Measurements from ENCODE around the gene GPR22.

GPR22 gene, protein sequence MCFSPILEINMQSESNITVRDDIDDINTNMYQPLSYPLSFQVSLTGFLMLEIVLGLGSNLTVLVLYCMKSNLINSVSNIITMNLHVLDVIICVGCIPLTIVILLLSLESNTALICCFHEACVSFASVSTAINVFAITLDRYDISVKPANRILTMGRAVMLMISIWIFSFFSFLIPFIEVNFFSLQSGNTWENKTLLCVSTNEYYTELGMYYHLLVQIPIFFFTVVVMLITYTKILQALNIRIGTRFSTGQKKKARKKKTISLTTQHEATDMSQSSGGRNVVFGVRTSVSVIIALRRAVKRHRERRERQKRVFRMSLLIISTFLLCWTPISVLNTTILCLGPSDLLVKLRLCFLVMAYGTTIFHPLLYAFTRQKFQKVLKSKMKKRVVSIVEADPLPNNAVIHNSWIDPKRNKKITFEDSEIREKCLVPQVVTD

DNA sequence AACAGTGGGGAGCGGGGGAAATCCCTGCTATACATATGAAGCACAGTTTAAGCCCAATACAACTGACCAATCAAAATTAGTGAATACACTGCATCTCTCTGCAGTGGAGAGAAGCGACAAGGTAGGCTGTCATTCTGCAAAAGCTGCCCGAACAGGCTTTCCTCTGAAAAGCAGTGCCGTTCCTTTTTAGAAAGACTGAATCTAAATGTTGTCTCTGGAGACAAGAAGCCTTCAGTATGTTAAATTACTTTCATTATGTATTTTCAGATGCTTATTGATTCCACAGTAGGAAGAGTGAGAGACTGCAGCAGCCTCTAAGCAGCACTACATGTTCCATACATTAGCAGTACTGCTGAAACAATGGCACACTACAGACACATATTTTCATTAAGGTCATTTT is at the start of gene GPR22:
Gene GPR22, plus strand, starts transcription at position 129 of the 400 bp plus-strand sequence. CDS start 4,004 bp downstream, outside the sequence.
- DNase-seq, result no peak

DNA sequence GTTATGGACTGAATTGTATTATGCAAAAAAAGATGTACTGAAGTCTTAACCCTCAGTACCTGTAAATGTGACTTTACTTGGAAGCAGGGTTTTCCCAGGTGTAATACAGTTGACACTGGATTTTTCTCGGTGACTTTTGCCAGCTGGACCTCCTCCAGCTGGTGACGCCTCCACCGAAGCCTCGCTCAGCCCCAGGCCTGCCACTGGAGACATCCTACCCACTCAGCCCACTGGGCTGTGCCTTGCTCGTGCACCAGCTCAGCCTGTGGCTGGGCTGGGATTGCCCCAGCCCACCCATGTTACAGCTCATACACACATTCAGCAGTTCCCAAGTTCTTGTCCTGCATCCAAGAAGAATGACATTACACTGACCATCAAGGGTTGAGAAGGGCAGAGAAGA is 42.4 kb upstream of the GPR22 start:
- no peak for DNase-seq

DNA sequence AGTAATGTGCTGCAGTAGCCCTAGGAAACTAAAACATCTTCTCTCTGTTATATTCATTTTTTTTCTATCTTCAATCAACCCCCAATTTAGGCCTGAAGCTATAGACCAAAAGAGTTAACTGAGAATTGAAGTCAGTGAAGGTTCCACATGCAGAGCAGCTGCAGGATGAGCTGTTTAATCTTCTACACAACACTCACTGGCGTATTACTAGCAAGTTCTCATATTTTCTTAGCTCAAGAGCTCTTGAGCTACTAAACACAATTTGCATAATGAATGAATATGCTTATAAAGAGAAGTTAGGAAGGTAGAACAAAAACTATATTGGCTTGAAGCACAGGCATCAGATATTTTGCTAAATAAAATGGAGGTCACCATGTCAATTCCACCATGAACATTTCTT is 41.2 kb upstream of the GPR22 start:
- no peak for DNase-seq

DNA sequence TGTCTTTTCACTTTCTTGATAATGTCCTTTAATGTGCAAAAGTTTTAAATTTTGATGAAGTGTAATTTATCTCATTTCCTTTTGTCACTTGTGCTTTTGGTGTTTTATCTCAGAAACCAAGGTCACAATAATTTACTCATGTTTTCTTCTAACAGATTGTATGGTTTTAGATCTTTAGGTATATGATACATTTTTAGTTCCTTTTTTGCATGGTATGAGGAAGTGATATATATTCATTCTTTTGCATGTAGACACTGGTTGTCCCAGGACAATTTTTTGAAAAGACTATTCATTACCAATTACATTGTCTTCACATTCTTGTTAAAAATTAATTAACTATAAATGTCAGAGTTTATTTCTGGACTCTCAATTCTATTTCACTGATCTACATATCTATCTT is 39.8 kb upstream of the GPR22 start:
- DNase-seq, result no peak

DNA sequence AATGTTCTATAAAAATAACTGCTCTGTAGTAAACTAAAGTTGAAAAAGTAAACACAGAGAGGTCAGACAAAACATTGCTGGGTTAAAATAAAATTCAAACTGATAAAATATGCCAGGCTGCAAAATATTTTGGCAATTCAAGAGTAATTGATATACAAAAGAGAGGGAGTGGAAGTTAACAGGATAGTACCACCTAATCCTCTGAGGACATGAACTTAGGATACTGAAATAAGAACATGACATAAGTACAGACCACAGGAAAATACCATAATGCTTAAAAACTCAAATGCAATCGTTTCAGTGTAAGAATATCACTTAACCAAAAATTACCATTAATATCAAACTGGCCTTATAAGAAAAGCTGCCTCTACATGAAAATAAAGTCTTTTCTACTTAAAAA is 37.6 kb upstream of the GPR22 start:
- DNase-seq, result no peak

DNA sequence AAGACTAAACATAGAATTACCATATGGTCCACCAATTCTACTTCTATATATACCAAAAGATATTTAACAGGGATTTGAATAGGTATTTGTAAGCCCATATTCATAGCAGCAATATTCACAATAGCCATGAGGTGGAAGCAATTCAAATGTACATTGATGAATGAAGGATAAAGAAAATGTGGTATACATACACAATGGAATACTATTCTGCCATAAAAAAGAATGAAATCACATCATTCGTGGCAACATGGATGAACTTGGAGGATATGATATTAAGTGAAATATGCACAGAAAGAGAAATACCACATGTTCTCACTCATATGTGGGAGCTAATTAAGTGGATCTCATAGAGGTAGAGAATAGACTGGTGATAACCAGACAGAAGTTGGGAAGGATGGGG is 34.1 kb upstream of the GPR22 start:
- DNase-seq, result no peak

DNA sequence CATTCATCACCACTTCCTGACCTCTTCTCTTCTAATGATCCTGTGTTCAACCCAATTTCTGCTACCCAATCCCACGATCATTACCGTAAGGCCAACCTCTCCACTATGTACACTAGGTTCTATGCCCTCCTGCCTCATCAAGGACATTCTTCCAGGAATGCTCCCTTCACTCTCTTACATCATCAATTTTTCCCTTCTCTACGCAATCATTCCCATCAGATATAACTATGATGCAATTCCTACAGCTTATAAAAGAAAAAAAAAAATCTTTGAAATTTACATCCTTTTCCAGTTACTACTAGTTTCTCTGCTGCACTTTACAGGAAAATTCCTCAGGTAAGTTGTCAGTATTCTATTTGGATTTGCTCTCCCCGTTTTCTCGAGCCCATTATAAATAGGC is 30.8 kb upstream of the GPR22 start:
- DNase-seq, result no peak

DNA sequence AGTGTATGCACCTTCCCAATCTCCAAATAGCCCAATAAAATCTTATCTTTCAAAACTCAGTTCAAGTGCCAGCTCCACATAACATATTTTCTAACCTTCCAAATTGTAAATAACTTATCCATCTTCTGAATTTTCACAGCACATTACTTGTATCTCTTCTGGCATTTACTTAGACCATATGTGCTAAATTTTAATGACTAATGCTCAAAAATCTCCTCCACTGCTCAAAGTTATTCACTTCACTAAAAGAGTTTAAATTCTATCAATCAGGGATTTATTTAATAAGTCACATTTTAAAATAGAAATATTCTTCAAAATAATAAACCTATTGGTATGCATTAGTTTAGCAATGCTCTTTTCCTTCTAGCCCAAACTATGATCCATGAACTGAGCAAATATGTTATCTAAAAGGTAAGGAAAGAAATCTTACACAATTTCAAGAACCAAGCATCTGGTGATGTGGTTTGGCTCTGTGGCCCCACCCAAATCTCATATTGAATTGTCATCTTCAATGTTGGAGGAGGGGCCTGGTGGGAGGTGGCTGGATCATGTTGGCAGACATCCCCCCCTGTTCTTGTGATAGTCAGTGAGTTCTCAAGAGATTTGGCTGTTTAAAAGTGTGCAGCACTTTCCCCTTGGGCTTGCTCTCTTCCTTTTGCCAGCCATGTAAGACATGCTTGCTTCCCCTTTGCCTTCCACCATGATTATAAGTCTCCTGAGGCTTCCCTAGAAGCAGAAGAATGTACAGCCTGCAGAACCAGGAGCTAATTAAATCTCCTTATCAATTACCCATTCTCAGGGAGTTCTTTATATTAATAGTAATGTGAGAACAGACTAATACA is 28.1 kb upstream of the GPR22 start:
- no peak for DNase-seq

DNA sequence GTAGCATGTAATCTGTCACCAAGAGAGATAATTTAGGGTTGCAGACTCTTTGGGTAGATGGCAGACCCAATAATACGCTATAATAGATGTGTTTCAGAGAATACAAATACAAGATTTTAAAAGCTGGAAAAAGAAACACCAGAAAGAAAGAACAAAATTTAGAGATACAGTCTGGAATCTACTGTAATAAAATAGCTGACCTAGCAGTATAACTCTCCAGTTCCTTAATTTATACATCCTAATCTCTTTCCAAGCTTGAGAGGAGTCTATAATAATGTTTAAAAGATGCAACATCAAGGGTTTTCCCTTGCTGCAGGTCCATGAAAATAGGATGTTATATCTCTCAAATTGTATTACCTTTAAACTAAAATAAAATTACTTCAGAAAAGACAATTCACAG is 27.2 kb upstream of the GPR22 start:
- no peak for DNase-seq

DNA sequence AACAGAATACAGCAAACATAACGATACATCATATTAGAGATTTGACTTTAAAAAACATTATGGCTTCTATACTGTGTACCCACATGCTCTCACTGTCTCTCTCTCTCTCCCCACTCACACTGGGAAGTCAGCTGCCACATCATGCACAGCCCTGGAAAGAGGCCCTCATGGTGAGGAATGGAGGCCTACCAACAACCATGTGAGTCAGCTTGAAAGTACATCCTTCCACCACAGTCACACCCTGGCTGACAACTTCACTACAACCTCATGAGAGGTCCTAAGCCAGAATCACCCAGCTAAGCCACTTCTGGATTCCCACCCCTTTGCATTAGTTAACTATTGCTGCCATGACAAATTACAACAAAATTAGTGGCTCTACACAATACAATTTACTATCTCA is 23.3 kb upstream of the GPR22 start:
- no peak for DNase-seq

DNA sequence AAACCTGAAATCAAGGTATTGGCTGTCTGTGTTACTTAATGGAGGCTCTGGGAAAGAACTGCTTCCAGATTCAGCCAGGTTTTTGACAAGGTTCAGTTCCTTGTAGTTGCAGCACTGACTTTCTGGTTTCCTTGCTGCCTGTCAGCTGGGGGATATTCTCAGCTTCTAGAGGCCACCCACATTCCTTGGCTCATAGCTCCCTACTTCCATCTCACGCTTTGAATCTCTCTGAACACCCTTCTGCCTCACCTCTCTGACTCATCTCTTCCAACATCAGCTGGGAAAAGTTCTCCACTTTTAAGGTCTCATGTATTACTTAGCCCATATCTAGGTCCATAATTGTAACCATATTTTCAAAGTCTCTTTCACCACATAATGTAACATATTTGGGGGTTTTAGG is 22.9 kb upstream of the GPR22 start:
- no peak for DNase-seq

DNA sequence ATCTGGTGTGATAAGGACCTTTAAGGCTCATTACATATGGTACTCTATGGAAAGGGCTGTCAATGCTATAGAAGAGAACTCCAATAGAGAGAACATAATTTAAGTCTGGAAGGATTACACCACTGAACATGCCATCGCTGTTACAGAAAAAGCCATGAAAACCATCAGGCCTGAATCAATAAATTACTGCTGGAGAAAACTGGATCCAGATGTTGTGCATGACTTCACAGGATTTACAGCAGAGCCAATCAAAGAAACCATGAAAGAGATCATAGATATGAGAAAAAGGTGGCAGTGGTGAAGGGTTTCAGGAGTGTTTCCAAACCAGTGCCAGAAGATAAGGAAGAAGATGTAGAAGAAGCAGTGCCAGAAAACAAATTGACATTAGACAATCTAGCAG is 18.9 kb upstream of the GPR22 start:
- DNase-seq, result no peak

DNA sequence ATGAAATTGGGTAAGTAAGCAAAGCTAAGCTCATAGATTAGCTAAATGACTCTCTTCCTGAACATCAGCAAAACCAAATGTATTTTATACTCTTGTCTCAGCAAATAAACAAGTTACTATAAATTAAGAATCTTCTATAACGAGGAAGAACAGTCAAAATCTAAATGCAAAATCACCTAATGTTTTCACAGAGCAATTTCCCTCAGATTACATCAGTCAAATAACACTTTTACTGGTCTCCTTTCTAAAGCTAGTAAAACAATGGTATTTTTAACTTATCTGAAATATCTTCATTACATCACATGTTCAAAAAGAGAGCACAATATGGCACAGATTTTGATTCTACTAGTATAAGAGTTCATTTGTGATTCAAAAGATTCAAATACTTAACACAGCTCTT is 16.5 kb upstream of the GPR22 start:
- no peak for DNase-seq

DNA sequence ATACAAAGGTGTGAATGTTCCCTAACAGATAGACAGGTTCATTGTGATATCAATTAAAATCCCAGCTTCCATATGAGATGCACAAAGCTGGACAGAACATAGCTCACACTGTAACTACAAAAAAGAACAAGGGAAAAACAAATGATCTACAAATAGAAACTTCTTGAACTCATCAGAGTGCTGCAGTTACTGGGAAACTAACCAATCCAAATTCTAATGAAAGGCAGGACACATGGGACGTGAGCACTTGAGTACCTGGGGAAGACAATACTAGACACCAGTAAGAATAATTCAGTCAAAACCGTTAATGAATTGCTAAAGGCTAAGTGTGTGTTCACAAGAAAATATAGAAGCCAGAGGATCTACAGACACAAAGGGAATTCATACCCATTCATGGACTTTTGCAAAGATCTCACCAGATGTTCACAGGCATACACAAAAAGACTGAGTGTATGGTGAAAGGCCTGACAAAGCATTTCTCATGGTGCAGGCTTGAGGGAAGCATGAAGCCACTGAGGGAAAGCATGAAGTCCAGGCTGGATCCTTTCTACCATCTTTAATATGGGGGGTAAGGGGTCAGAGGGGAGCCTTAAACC is 7.8 kb upstream of the GPR22 start:
- DNase-seq, result no peak

DNA sequence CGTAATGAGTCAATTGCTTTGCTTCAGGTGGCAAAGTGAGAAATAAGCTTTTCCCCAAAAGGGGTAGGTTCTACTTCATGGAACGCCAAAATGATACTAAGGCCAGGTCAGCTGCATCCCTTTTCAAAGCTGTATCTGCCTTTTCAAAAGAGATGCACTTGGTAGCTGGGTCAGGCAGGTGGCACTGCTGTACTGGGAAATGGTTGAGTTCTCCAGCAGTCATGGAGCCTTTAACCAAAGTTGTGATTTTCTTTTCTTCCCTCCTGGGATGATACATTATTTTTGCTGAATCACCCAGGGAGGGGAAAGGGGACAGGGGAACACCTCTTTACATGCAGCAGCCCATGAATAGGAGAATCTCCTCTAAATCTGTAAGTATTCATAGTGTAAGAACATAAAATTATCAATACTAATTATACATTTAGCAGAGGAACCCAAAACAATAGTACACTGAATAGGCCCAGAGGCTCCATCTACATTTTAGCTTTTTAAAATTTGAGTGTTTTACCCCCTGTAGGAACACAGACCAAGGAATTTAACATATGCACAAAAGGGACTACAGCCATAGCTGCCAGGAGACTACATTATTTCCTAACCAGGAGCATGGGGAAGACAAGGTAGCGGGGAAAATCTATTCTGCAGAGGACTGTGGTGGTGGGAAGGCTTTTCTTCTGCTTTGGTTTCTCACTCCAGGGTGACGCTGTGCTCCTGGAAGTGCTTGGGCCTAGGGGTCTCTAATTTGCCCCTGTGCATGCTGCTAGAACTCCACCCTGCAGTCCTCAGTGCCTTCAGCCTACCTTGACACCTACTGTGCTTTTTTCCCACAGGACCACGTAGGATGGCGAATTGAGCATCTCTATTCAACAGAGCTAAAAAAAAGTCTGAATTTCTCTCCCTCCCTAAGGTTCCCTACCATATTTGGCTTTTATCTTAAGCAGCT is 6.4 kb upstream of the GPR22 start:
- DNase-seq, result peak in 1 of 2 experiments; percentile 55

DNA sequence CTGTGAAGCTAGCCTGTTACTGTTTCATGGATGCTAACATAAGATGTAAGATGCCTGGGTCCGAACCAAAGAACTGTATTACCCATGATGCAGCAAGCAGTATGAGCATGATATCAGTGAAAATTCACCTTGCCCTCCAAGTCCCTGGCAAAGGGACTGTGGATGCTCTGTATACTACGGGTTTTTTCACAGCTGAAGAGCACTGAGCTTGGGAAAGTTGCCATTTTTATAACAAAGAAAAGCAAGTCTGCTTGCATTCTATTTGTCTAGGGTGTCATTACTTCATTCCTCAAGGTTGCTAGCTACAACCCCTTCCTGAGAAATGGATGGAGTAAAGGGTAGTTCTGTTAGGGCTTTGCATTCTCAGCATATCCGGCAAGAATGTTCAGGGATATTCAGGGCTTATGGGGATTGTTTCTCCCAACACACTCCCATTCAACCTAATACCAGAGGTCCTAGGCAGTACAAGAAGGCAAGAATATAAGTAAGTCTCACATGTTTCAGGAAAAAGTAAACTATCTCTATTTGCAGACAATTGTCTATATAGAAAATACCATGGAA is 5.1 kb upstream of the GPR22 start:
- DNase-seq, result no peak

DNA sequence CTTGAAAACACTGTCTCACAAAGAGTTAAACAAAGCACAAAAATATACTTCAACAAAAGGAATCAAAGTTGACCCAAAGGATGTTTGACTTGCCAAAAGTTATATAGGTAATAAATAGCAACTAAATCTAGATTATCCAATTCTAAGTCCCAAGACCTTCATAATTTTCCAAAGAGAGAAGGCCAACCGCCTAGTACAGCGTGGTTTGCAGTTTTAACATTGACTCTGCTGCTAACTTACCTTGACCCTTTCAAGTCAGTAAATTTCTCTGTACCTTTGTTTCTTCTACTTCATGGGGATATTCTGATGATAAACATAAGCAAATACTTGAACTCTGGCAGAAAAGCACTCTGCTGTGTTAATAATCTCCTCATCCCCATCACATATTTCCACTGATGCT is 1.9 kb upstream of the GPR22 start:
- no peak for DNase-seq

DNA sequence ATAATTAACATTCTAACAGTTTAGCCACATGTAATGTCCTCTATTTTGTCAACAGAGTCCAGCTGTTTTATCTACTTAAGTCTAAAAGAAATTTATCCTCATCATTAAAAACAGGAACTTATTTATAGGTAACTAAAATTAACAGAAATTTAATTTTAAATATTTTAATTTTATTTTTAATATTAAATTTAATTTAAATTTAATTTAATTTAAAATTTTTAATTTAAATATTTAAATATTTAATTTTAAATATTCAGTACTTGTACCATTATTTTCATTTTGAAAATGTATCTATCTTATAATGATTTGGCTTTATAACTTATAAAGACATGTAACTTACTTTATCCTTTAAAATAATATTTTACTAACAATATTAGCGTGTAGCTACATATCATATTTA is 1.0 kb upstream of the GPR22 start:
- DNase-seq, result no peak

DNA sequence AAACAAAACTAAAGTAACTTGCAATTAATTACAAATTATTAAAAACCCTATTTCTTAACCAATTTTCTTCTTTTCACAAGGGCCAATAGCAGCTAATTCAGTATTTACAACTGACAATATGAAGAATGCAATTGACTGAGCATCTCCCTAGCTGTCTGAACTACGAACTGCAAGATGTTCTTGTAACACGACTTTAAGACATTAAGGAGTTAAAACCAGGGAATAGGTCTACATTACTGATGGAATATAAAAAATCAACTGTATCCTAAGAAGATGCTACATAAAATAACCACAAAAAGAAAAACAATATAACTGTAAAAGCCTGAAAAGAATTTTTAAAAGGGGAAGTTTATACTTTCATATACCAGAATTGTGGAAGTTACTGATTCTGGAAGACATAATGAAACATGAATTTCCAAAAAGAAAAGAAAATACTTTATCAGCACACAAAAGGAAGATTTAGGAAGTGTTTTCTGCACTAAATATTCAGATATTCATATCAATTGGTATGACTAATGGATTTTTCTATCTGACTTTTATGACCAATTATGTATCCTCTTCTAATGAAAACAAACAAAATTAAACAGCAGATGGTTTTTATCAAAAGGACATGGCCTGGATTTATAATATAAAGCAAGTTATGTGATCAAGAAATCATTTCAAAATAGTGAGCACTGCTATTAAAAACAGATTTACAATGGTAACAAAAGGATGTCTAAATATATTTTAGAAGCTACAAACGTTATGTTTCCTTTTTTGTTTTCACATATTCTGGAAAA is 1.6 kb downstream of the GPR22 start:
- DNase-seq, result no peak

DNA sequence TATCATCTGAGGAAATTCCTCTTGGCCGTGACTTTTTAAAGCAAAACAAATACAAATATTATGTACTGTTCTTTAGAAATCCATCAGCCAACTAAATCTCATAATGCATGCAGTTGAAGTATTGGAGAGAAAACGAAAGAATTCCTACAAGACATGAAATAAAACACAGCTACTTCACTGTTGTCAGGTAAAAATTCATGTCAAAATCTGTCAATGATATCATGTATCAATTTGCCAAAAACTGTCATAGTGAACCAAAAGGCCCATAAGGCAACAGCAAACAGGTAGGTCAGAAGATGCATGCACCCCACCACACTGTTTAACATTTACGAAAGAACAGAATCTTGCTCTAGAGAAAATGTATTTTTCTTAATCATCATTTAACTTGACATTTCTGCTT is 2.3 kb downstream of the GPR22 start:
- DNase-seq, result no peak

DNA sequence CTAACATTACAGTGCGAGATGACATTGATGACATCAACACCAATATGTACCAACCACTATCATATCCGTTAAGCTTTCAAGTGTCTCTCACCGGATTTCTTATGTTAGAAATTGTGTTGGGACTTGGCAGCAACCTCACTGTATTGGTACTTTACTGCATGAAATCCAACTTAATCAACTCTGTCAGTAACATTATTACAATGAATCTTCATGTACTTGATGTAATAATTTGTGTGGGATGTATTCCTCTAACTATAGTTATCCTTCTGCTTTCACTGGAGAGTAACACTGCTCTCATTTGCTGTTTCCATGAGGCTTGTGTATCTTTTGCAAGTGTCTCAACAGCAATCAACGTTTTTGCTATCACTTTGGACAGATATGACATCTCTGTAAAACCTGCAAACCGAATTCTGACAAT is 4.3 kb downstream of the GPR22 start:
- DNase-seq, result no peak

DNA sequence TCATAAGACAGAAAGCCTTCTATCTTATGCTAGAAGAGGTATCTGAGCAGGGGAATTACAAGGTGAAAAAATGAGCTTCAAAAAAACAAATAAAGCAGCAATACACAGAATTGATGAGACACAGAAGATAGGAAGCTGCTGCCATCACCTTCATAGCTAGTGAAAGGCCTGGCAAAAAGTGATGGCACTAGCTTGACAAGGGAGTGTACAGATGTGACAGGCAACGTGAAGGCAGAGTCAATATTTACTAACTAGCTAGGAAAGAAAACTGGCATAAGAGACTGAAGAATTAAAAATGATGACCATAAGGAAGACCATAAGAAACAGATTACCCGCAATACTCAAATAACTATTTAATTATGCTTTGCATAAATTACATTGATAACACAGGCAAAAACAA is 9.4 kb downstream of the GPR22 start:
- DNase-seq, result no peak
